SH-SY5Y (cell line): Measurements from ENCODE around the gene DYRK1A.

ENCODE experiments used
- GATA2 ChIP-seq: IDR thresholded peaks from 2 replicates; pipeline ENCODE4 v1.6.1; 2011; ENCODE audit warnings: mild to moderate bottlenecking, low read depth, low read length
- GATA3 ChIP-seq: IDR thresholded peaks from 2 replicates; pipeline ENCODE4 v1.6.1; 2011; ENCODE audit warnings: low read depth, mild to moderate bottlenecking, low read length, moderate library complexity

DYRK1A gene

GRCh38 chr21:37348664-37349063, 17.9 kb upstream of the DYRK1A start:
- TF ChIP-seq GATA2 (no peak), GATA3 (no peak)

- no peak for TF ChIP-seq GATA2
- no peak for TF ChIP-seq GATA3
Observed at GRCh38 chr21:37350472-37350871, 16.1 kb upstream of the DYRK1A start.

GRCh38 chr21:37356706-37357105, 9.9 kb upstream of the DYRK1A start:
- TF ChIP-seq GATA3 = no peak
- TF ChIP-seq GATA2 = no peak

GRCh38 chr21:37357691-37358090, 8.9 kb upstream of the DYRK1A start:
- TF ChIP-seq GATA2 (no peak), GATA3 (no peak)

GRCh38 chr21:37358397-37358796, 8.2 kb upstream of the DYRK1A start:
- TF ChIP-seq GATA3 = no peak
- TF ChIP-seq GATA2 = no peak

- TF ChIP-seq GATA2 = no peak
- TF ChIP-seq GATA3 = no peak
Observed at GRCh38 chr21:37363936-37364335, 2.6 kb upstream of the DYRK1A start.

GRCh38 chr21:37364722-37365121, 1.9 kb upstream of the DYRK1A start:
- no peak for TF ChIP-seq GATA2
- TF ChIP-seq GATA3 = no peak

- TF ChIP-seq GATA3 (no peak), GATA2 (no peak)
Observed at GRCh38 chr21:37365517-37366481, 774 bp upstream of the DYRK1A start.

GRCh38 chr21:37367336-37367702, 746 bp downstream of the DYRK1A start:
- TF ChIP-seq GATA2 (no peak), GATA3 (no peak)

- TF ChIP-seq GATA2 (no peak), GATA3 (no peak)
Observed at GRCh38 chr21:37367703-37368540, 1.3 kb downstream of the DYRK1A start.

GRCh38 chr21:37368541-37369279, 2.1 kb downstream of the DYRK1A start:
- TF ChIP-seq GATA2 (no peak), GATA3 (no peak)

- TF ChIP-seq GATA3 = no peak
- TF ChIP-seq GATA2 = no peak
Observed at GRCh38 chr21:37369307-37369854, 2.8 kb downstream of the DYRK1A start.

- TF ChIP-seq GATA2 (no peak), GATA3 (no peak)
Observed at GRCh38 chr21:37370152-37371040, 3.8 kb downstream of the DYRK1A start.
